ENCODE results near the gene GVQW3.

DNA sequence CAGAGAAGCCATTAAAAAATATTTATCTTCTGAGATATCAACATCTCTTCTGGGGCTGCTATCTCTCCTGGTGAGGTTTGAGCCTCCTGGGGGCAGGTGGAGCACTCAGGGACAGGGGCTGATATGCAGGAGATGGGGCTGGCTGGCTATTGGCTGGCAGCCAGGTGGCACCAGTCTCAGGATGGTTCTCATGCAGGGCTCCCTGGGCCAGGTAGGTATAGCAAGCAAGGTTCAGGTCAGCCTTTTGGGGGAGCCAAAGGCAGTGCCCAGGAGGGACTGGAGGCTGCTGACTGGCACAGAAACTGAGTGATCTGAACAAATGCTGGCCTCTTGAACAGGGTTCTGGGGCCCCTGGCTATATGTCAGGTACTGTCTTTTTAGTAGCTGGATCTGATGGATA, 34.0 kb downstream of the GVQW3 start:
- TF ChIP-seq ELF4 (IDR thresholded peaks at IDR 0.05) (no peak), HDGF (IDR thresholded peaks at IDR 0.05; ENCODE audit: borderline replicate concordance) (no peak), NFRKB (IDR thresholded peaks at IDR 0.05) (no peak), PKNOX1 (IDR thresholded peaks at IDR 0.05) (no peak), FOXA1 (IDR thresholded peaks at IDR 0.05) (no peak), SUZ12 (IDR thresholded peaks at IDR 0.05) (no peak), FOXM1 (IDR thresholded peaks at IDR 0.05; ENCODE audit: borderline replicate concordance) (no peak), FOXK2 (IDR thresholded peaks at IDR 0.05) (no peak), BHLHE40 (IDR thresholded peaks at IDR 0.05; ENCODE audit: borderline replicate concordance) (no peak), TARDBP (IDR thresholded peaks at IDR 0.05) (no peak), CTBP1 (IDR thresholded peaks at IDR 0.05; ENCODE audit: borderline replicate concordance) (no peak), L3MBTL2 (conservative IDR thresholded peaks at IDR 0.05) (no peak), ZNF384 (IDR thresholded peaks at IDR 0.05) (no peak), ARNT (IDR thresholded peaks at IDR 0.05) (no peak)
